HepG2 (cell line): ENCODE results near the gene ZNF586. TPM values are rescaled to one million over a fixed set of nuclear protein-coding genes. Genes with fewer than 3 reads are reported as not detected.

Source experiments
- AGO2 ChIP-seq: fragments of 200-400 bp; formaldehyde crosslinking; optimal IDR thresholded peaks from 2 replicates; pipeline ENCODE3; 2017; ENCODE audit warnings: mild to moderate bottlenecking, low read depth, low read length, moderate library complexity
- MED1 ChIP-seq: sonication (generic); formaldehyde crosslinking; IDR thresholded peaks from 2 replicates; pipeline ENCODE4 v1.4.0; 2020; ENCODE audit warnings: missing genetic modification reagents
- MEF2D ChIP-seq: sonication (generic); formaldehyde crosslinking; IDR thresholded peaks from 2 replicates; pipeline ENCODE4 v1.5.1; 2020; ENCODE audit warnings: mild to moderate bottlenecking, missing genetic modification reagents
- NAIF1 ChIP-seq: sonication (generic); formaldehyde crosslinking; IDR thresholded peaks from 2 replicates; pipeline ENCODE4 v1.5.0; 2020; ENCODE audit warnings: mild to moderate bottlenecking, missing genetic modification reagents, borderline replicate concordance
- NONO ChIP-seq, 2 experiments: fragments of 450-650 bp in 1 of 2; sonication (generic) in 1 of 2; formaldehyde crosslinking in 1 of 2; IDR thresholded peaks in 1 of 2; conservative IDR thresholded peaks in 1 of 2; 2 replicates each; pipeline versions ENCODE4 v1.6.1 to v1.8.0; 2017 to 2022; ENCODE audit warnings: mild to moderate bottlenecking in 1 of 2, missing genetic modification reagents in 1 of 2, moderate library complexity in 1 of 2
- SCMH1 ChIP-seq: sonication (generic); formaldehyde crosslinking; IDR thresholded peaks from 2 replicates; pipeline ENCODE4 v1.9.0; 2021; ENCODE audit warnings: missing genetic modification reagents, mild to moderate bottlenecking, borderline replicate concordance
- SIX1 ChIP-seq: sonication (generic); formaldehyde crosslinking; IDR thresholded peaks from 2 replicates; pipeline ENCODE4 v1.4.0; 2020; ENCODE audit warnings: missing genetic modification reagents, borderline replicate concordance
- ZC3H13 ChIP-seq: sonication (generic); formaldehyde crosslinking; IDR thresholded peaks from 2 replicates; pipeline ENCODE4 v1.8.1; 2023; ENCODE audit warnings: mild to moderate bottlenecking, missing genetic modification reagents, moderate library complexity
- ZFP62 ChIP-seq: sonication (generic); formaldehyde crosslinking; IDR thresholded peaks from 2 replicates; pipeline ENCODE4 v1.4.0; 2020; ENCODE audit warnings: missing genetic modification reagents
- ZNF20 ChIP-seq: sonication (generic); formaldehyde crosslinking; IDR thresholded peaks from 2 replicates; pipeline ENCODE4 v1.4.0; 2020; ENCODE audit warnings: mild to moderate bottlenecking, moderate library complexity, missing genetic modification reagents
- ZNF224 ChIP-seq: sonication (generic); formaldehyde crosslinking; IDR thresholded peaks from 2 replicates; pipeline ENCODE4 v1.5.0; 2020; ENCODE audit warnings: mild to moderate bottlenecking, missing genetic modification reagents
- ZNF326 ChIP-seq: sonication (generic); formaldehyde crosslinking; IDR thresholded peaks from 2 replicates; pipeline ENCODE4 v1.4.0; 2020; ENCODE audit warnings: missing genetic modification reagents, borderline replicate concordance
- ZNF530 ChIP-seq: sonication (generic); formaldehyde crosslinking; IDR thresholded peaks from 2 replicates; pipeline ENCODE4 v1.5.0; 2020; ENCODE audit warnings: low read depth, mild to moderate bottlenecking, missing genetic modification reagents
- ZNF713 ChIP-seq: sonication (generic); formaldehyde crosslinking; IDR thresholded peaks from 2 replicates; pipeline ENCODE4 v1.4.0; 2020; ENCODE audit warnings: mild to moderate bottlenecking, missing genetic modification reagents
- polyA plus RNA-seq, 8 experiments: library from polyadenylated mRNA; depleted of rRNA in 3 of 8; stranded (reverse) in 7 of 8; unstranded in 1 of 8; fragments of >200 nt; fragmentation: Illumina TruSeq in 4 of 8; extraction: Trizol in 4 of 8; gene quantifications; 2 replicates each; pipeline versions ENCODE4 v1.2.1 to v1.2.3, GENCODE V29; 2011 to 2016; ENCODE audit warnings: low read depth in 4 of 8, missing spikeins in 1 of 8, mixed read lengths in 1 of 8; ENCODE audit not compliant: insufficient read depth in 1 of 8
- total RNA-seq, 5 experiments: library from RNA; depleted of rRNA; stranded (reverse); fragments of >200 nt; fragmentation: Illumina TruSeq; extraction: Trizol; gene quantifications; 2 replicates each; pipeline ENCODE4 v1.2.3, GENCODE V29; 2016; ENCODE audit warnings: low read depth in 1 of 5
- TF ChIP-seq, protein P1 (sequence below): sonication (generic); formaldehyde crosslinking; IDR thresholded peaks from 2 replicates; pipeline ENCODE4 v1.4.0; 2020; ENCODE audit warnings: mild to moderate bottlenecking, missing genetic modification reagents, borderline replicate concordance
- TF ChIP-seq, protein P2 (sequence below): sonication (generic); formaldehyde crosslinking; IDR thresholded peaks from 2 replicates; pipeline ENCODE4 v1.5.0; 2020; ENCODE audit warnings: missing genetic modification reagents
- TF ChIP-seq, protein P3 (sequence below): sonication (generic); formaldehyde crosslinking; IDR thresholded peaks from 2 replicates; pipeline ENCODE4 v1.4.0; 2020; ENCODE audit warnings: mild to moderate bottlenecking, missing genetic modification reagents
- TF ChIP-seq, protein P4 (sequence below): sonication (generic); formaldehyde crosslinking; IDR thresholded peaks from 2 replicates; pipeline ENCODE4 v1.8.0; 2022; ENCODE audit warnings: missing genetic modification reagents, mild to moderate bottlenecking, inconsistent platforms, borderline replicate concordance
- TF ChIP-seq, protein P5 (sequence below): sonication (generic); formaldehyde crosslinking; IDR thresholded peaks from 2 replicates; pipeline ENCODE4 v1.4.0; 2020; ENCODE audit warnings: mild to moderate bottlenecking, low read depth, missing genetic modification reagents
- TF ChIP-seq, protein P6 (sequence below): IDR thresholded peaks from 2 replicates; pipeline ENCODE4 v1.6.1; 2016

ZNF586 gene
- total and polyA plus RNA-seq, 2 of the 13 experiments (the other 11 are each of a cell fraction or from before 2014, with no cell fraction given), result 0.50 to 3.4 TPM

DNA sequence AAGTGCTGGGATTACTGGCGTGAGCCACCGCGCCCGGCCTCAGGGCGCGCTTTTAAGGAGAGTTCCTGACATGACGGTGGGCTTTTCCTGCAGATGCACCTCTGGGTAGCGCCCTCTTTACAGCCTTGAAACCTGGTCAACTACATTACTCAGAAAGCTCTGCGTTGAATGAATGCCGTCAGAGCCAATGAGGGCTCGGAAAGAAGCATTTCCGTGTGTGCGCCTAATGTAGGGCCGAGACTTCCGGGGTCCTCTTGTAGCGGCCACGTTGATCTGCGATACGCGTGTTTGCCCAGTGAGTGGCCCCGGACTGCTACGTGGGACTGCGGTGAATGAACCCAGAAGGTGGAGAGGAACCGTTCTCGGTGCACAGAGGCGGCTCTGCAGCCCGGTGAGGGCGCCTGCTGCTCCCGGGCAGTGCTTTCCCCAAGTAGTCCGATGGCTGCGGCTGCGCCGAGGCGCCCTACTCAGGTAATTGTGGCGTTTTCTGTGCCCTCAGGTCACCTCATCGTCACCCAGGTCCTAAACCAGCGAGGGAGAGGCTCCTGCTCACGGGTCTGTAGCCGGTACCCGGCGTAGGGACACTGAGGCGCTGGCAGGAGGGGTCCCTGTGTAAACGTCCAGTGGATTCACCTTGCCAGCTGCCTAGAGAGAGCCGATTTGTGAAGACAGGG, 50.1 kb downstream of the ZNF586 start (continued):
- TF ChIP-seq AGO2 (peak; percentile 53), MEF2D (CRISPR knock-in tag) (no peak), MED1 (CRISPR knock-in tag) (peak; percentile 74), SIX1 (CRISPR knock-in tag) (no peak), ZNF530 (CRISPR knock-in tag) (no peak), NONO (IDR thresholded peaks at IDR 0.05) (no peak), NONO (CRISPR knock-in tag; conservative IDR thresholded peaks at IDR 0.05) (no peak; the same call in 1 of the 2 replicates), NAIF1 (CRISPR knock-in tag) (no peak), ZNF326 (CRISPR knock-in tag) (no peak), ZNF224 (CRISPR knock-in tag) (no peak), SCMH1 (CRISPR knock-in tag) (no peak), ZC3H13 (CRISPR knock-in tag) (no peak; the same call in 1 of the 2 replicates), ZFP62 (CRISPR knock-in tag) (no peak), ZNF713 (CRISPR knock-in tag) (no peak), ZNF20 (CRISPR knock-in tag) (no peak)
- TF ChIP-seq, protein P1, sequence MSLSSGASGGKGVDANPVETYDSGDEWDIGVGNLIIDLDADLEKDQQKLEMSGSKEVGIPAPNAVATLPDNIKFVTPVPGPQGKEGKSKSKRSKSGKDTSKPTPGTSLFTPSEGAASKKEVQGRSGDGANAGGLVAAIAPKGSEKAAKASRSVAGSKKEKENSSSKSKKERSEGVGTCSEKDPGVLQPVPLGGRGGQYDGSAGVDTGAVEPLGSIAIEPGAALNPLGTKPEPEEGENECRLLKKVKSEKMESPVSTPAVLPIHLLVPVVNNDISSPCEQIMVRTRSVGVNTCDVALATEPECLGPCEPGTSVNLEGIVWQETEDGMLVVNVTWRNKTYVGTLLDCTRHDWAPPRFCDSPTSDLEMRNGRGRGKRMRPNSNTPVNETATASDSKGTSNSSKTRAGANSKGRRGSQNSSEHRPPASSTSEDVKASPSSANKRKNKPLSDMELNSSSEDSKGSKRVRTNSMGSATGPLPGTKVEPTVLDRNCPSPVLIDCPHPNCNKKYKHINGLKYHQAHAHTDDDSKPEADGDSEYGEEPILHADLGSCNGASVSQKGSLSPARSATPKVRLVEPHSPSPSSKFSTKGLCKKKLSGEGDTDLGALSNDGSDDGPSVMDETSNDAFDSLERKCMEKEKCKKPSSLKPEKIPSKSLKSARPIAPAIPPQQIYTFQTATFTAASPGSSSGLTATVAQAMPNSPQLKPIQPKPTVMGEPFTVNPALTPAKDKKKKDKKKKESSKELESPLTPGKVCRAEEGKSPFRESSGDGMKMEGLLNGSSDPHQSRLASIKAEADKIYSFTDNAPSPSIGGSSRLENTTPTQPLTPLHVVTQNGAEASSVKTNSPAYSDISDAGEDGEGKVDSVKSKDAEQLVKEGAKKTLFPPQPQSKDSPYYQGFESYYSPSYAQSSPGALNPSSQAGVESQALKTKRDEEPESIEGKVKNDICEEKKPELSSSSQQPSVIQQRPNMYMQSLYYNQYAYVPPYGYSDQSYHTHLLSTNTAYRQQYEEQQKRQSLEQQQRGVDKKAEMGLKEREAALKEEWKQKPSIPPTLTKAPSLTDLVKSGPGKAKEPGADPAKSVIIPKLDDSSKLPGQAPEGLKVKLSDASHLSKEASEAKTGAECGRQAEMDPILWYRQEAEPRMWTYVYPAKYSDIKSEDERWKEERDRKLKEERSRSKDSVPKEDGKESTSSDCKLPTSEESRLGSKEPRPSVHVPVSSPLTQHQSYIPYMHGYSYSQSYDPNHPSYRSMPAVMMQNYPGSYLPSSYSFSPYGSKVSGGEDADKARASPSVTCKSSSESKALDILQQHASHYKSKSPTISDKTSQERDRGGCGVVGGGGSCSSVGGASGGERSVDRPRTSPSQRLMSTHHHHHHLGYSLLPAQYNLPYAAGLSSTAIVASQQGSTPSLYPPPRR (CRISPR knock-in tag), result no peak
- TF ChIP-seq, protein P2, sequence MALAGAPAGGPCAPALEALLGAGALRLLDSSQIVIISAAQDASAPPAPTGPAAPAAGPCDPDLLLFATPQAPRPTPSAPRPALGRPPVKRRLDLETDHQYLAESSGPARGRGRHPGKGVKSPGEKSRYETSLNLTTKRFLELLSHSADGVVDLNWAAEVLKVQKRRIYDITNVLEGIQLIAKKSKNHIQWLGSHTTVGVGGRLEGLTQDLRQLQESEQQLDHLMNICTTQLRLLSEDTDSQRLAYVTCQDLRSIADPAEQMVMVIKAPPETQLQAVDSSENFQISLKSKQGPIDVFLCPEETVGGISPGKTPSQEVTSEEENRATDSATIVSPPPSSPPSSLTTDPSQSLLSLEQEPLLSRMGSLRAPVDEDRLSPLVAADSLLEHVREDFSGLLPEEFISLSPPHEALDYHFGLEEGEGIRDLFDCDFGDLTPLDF (CRISPR knock-in tag), result peak; percentile 61; the same call in 1 of the 2 replicates
- TF ChIP-seq, protein P3, sequence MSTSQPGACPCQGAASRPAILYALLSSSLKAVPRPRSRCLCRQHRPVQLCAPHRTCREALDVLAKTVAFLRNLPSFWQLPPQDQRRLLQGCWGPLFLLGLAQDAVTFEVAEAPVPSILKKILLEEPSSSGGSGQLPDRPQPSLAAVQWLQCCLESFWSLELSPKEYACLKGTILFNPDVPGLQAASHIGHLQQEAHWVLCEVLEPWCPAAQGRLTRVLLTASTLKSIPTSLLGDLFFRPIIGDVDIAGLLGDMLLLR (CRISPR knock-in tag), result peak; percentile 79; the same call in 1 of the 2 replicates
- TF ChIP-seq, protein P4, sequence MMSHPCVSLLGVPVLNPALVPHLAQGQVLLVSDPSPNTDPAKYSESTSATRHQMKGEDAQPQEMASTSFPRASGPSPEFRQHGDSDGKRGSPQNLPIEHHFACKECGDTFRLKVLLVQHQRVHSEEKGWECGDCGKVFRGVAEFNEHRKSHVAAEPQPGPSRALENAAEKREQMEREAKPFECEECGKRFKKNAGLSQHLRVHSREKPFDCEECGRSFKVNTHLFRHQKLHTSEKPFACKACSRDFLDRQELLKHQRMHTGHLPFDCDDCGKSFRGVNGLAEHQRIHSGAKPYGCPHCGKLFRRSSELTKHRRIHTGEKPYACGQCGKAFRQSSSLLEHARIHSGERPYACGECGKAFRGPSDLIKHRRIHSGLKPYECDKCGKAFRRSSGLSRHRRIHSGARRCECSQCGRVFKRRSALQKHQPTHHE, result peak; percentile 70
- TF ChIP-seq, protein P5, sequence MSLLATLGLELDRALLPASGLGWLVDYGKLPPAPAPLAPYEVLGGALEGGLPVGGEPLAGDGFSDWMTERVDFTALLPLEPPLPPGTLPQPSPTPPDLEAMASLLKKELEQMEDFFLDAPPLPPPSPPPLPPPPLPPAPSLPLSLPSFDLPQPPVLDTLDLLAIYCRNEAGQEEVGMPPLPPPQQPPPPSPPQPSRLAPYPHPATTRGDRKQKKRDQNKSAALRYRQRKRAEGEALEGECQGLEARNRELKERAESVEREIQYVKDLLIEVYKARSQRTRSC (CRISPR knock-in tag), result no peak
- TF ChIP-seq, protein P6, sequence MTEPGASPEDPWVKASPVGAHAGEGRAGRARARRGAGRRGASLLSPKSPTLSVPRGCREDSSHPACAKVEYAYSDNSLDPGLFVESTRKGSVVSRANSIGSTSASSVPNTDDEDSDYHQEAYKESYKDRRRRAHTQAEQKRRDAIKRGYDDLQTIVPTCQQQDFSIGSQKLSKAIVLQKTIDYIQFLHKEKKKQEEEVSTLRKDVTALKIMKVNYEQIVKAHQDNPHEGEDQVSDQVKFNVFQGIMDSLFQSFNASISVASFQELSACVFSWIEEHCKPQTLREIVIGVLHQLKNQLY (CRISPR knock-in tag), result no peak
